K562 (cell line): ENCODE measurements around the gene APOL4. TPM values are rescaled to one million over a fixed set of nuclear protein-coding genes. Genes with fewer than 3 reads are reported as not detected.

Source experiments
- ATAC-seq: fragments of 200-7000 bp; cut with Tn5 transposase; 3 replicates; pipeline ENCODE4 v1.9.1; 2020; ENCODE audit warnings: moderate library complexity
- BruUV-seq: library from RNA; stranded (reverse); fragments of 400-500 nt; replicated peaks from 2 replicates; lab custom pipeline; 2021; lab: Mats Ljungman, UMichigan
- CTCF ChIA-PET: fragments of 300-600 bp; formaldehyde crosslinking; extraction: SDS; loops from one replicate; lab custom pipeline; 2021; ENCODE audit warnings: low intra/inter-chr PET ratio; lab: Yijun Ruan, JAX
- POLR2A ChIA-PET: fragments of 300-600, 350-650 bp; sonication (Branson Sonifier 250); formaldehyde crosslinking; extraction: SDS; loops from one replicate; lab custom pipeline; 2021; ENCODE audit warnings: antibody characterized with exemption, inconsistent platforms; lab: Yijun Ruan, JAX
- DNase-seq, 4 experiments: peaks; one replicate each; pipeline versions ENCODE4 v3.0.0 to v3.0.0-alpha.2; 2011 to 2018; ENCODE audit warnings: low spot score in 3 of 4, mixed read lengths in 3 of 4; ENCODE audit errors: extremely low read depth in 1 of 4
- FAIRE-seq: peaks from 2 replicates; lab custom pipeline; 2011; peaks lifted over from hg19 to GRCh38; lab: Jason Lieb, UNC
- H2AFZ ChIP-seq: 2 replicates; pipeline ENCODE4 v1.6.0; 2011; ENCODE audit warnings: low read depth, low read length, control low read depth, inconsistent platforms
- H3K27ac ChIP-seq: fragments of 200-600 bp; 3 replicates; pipeline ENCODE4 v1.8.0; 2011; ENCODE audit warnings: low read depth, mild to moderate bottlenecking, control low read depth, inconsistent platforms, low read length, moderate library complexity, mixed read lengths; ENCODE audit errors: extremely low read depth
- H3K27me3 ChIP-seq, 2 experiments: fragments of 300-600 bp in 1 of 2; 2 replicates in 1 of 2; 3 replicates in 1 of 2; pipeline versions ENCODE4 v1.6.0 to v1.8.0; 2011; ENCODE audit warnings: inconsistent platforms in 2 of 2, low read length in 2 of 2, mild to moderate bottlenecking in 1 of 2, mixed read lengths in 1 of 2, moderate library complexity in 1 of 2; ENCODE audit not compliant: control insufficient read depth in 2 of 2, insufficient read depth in 2 of 2
- H3K36me3 ChIP-seq: fragments of 300-600 bp; 3 replicates; pipeline ENCODE4 v1.8.0; 2011; ENCODE audit warnings: mild to moderate bottlenecking, low read length, inconsistent platforms; ENCODE audit not compliant: control insufficient read depth, insufficient read depth
- H3K4me1 ChIP-seq, 2 experiments: fragments of 200-600 bp in 1 of 2; replicated peaks in 1 of 2; 2 replicates in 1 of 2; 3 replicates in 1 of 2; pipeline versions ENCODE4 v1.5.1 to v1.8.0; 2011; ENCODE audit warnings: inconsistent platforms in 2 of 2, low read length in 2 of 2, mild to moderate bottlenecking in 1 of 2, mixed read lengths in 1 of 2, moderate library complexity in 1 of 2; ENCODE audit not compliant: control insufficient read depth in 2 of 2, insufficient read depth in 2 of 2
- H3K4me2 ChIP-seq: 2 replicates; pipeline ENCODE4 v1.6.1; 2011; ENCODE audit warnings: low read length, control low read depth, inconsistent platforms, mixed read lengths; ENCODE audit not compliant: insufficient read depth
- H3K4me3 ChIP-seq: fragments of 200-600 bp; sonication (generic), shearing (Covaris generic); 2 replicates; pipeline ENCODE4 v1.5.1; 2016; ENCODE audit warnings: control low read depth, inconsistent platforms
- H3K79me2 ChIP-seq: fragments of 200-600 bp; 3 replicates; pipeline ENCODE4 v1.8.0; 2011; ENCODE audit warnings: low read length, inconsistent platforms; ENCODE audit not compliant: control insufficient read depth, insufficient read depth
- H3K9ac ChIP-seq, 2 experiments: 2 replicates each; pipeline versions ENCODE4 v1.6.0 to v1.6.1; 2011; ENCODE audit warnings: low read depth in 2 of 2, low read length in 2 of 2, control low read depth in 1 of 2, inconsistent platforms in 1 of 2, mild to moderate bottlenecking in 1 of 2, mixed read lengths in 1 of 2; ENCODE audit not compliant: insufficient read depth in 1 of 2
- H3K9me1 ChIP-seq: one replicate; pipeline ENCODE4 v1.6.0; 2011; ENCODE audit warnings: inconsistent platforms, mild to moderate bottlenecking, low read length, moderate library complexity; ENCODE audit not compliant: control insufficient read depth, insufficient read depth
- H3K9me3 ChIP-seq: replicated peaks from 2 replicates; pipeline ENCODE4 v1.5.1; 2011; ENCODE audit warnings: low read depth, low read length, inconsistent platforms; ENCODE audit not compliant: control insufficient read depth, insufficient read depth
- H4K20me1 ChIP-seq: replicated peaks from 2 replicates; pipeline ENCODE4 v1.6.1; 2011; ENCODE audit warnings: low read length, inconsistent platforms, mixed read lengths; ENCODE audit not compliant: control insufficient read depth, insufficient read depth
- CBX2 ChIP-seq: fragments of 200-600 bp; sonication (generic); IDR thresholded peaks from one replicate; pipeline ENCODE4 v1.6.1; 2012; ENCODE audit warnings: mild to moderate bottlenecking, low read length, inconsistent platforms; ENCODE audit not compliant: insufficient read depth, poor library complexity, severe bottlenecking
- HNRNPK ChIP-seq: fragments of 200-400 bp; formaldehyde crosslinking; IDR thresholded peaks from one replicate; pipeline ENCODE4 v1.6.1; 2018; ENCODE audit warnings: mild to moderate bottlenecking, low read depth, low read length; ENCODE audit not compliant: poor library complexity, severe bottlenecking
- MXD1 ChIP-seq: fragments of 250-450 bp; sonication (Bioruptor Pico); IDR thresholded peaks from 2 replicates; pipeline ENCODE4 v1.8.0; 2021; ENCODE audit warnings: borderline replicate concordance, mild to moderate bottlenecking, moderate library complexity; ENCODE audit not compliant: poor library complexity, severe bottlenecking
- NELFE ChIP-seq: IDR thresholded peaks from 2 replicates; pipeline ENCODE4 v1.6.1; 2011; ENCODE audit warnings: mild to moderate bottlenecking; ENCODE audit not compliant: insufficient read depth, insufficient read length
- NFRKB ChIP-seq: fragments of 450-650 bp; IDR thresholded peaks from 2 replicates; pipeline ENCODE4 v1.6.1; 2016; ENCODE audit warnings: low read depth
- WGBS: fragments of 100-300 bp; shearing (Covaris generic); methylation state at CpG from one replicate; pipeline ENCODE4 v1.1.6; 2016; ENCODE audit warnings: low coverage, mixed read lengths; ENCODE audit not compliant: insufficient coverage; ENCODE audit errors: missing lambda C conversion rate; 5-methylcytosine and 5-hydroxymethylcytosine counted together
- in situ Hi-C: fragments of 300-500 bp; cut with MboI; formaldehyde crosslinking; loops from 4 replicates; pipeline ENCODE4 v1.15.0; 2018; ENCODE audit warnings: inconsistent platforms, mixed read lengths
- intact Hi-C: fragments of 100-400 bp; cut with micrococcal nuclease; formaldehyde crosslinking; loops from 2 replicates; pipeline ENCODE4 v1.14.2; 2022
- polyA plus RNA-seq, 8 experiments: library from polyadenylated mRNA; depleted of rRNA in 4 of 8; stranded (reverse) in 5 of 8; unstranded in 3 of 8; fragments of >200 nt; fragmentation: Nextera tagmentation in 2 of 8; fragmentation: Illumina TruSeq in 1 of 8; extraction: Ambion mirVana in 2 of 8; extraction: Trizol in 1 of 8; gene quantifications; 2 replicates each; pipeline versions ENCODE4 v1.2.1 to v1.2.3, GENCODE V29; 2011 to 2014; ENCODE audit warnings: inconsistent platforms in 1 of 8, missing spikeins in 1 of 8
- total RNA-seq, 7 experiments: library from RNA; depleted of rRNA in 6 of 7; stranded (reverse); fragments of >200 nt in 6 of 7; fragmentation: Illumina TruSeq in 2 of 7; extraction: Trizol in 2 of 7; gene quantifications; 2 replicates each; pipeline versions ENCODE4 v1.2.1 to v1.2.3, GENCODE V29; 2011 to 2021; ENCODE audit warnings: low replicate concordance in 1 of 7

APOL4 gene
- total and polyA plus RNA-seq, 9 of the 15 experiments (the other 6 are each of a cell fraction or from before 2014, with no cell fraction given) = 6.5 to 15.0 (median 9.8) TPM

GRCh38 chr22:36166518-36167220 is 34.9 kb downstream of the APOL4 start:
- H3K27me3 ChIP-seq = no peaks in the 10 kb centered on the region
- no peak overlapping the region for H3K4me3 ChIP-seq
- FAIRE-seq = no peak
- DNase-seq = no peak
- H2AFZ ChIP-seq = no peak overlapping the region
- in situ Hi-C loops = no loop called here
- H3K9ac ChIP-seq = no peak overlapping the region
- TF ChIP-seq MXD1 (CRISPR knock-in tag) (no peak), NELFE (no peak), CBX2 (no peak), HNRNPK (no peak), NFRKB (no peak)
- TF ChIP-seq, all 486 proteins: peak for 0
- no peaks in the 10 kb centered on the region for H4K20me1 ChIP-seq
- CTCF ChIA-PET = no interaction called here
- H3K27ac ChIP-seq = no peak overlapping the region
- BruUV-seq = no TSS peak
- no peaks in the 10 kb centered on the region for H3K79me2 ChIP-seq
- 19% methylated on average over 9 of the region's 10 CpGs for WGBS
- ATAC-seq = no peak
- H3K4me1 ChIP-seq = no peaks in the 10 kb centered on the region
- H3K36me3 ChIP-seq = no peaks in the 10 kb centered on the region
- intact Hi-C loops = no loop called here
- POLR2A ChIA-PET = no interaction called here
- H3K9me1 ChIP-seq = no peaks in the 10 kb centered on the region
- H3K4me2 ChIP-seq = no peak overlapping the region
- H3K9me3 ChIP-seq = no peaks in the 10 kb centered on the region
